Bronchial epithelial cell (primary cell): ENCODE data around the gene RPL10A. TPM values are rescaled to one million over a fixed set of nuclear protein-coding genes. Genes with fewer than 3 reads are reported as not detected.
"Not testable (repeated sequence)": the region's sequence is repeated elsewhere in the genome, so short reads cannot be mapped to it uniquely, and the experiment has no call there.

Experiments
- DNase-seq: peaks from one replicate; pipeline ENCODE4 v3.0.0-alpha.2; 2010; ENCODE audit warnings: low read depth
- FAIRE-seq: peaks from 2 replicates; lab custom pipeline; 2011; peaks lifted over from hg19 to GRCh38; lab: Jason Lieb, UNC
- H3K27me3 ChIP-seq: 2 replicates; pipeline ENCODE4 v1.5.1; 2011; ENCODE audit warnings: low read length; ENCODE audit not compliant: control insufficient read depth, insufficient read depth
- H3K36me3 ChIP-seq: 2 replicates; pipeline ENCODE4 v1.5.1; 2011; ENCODE audit warnings: low read length; ENCODE audit not compliant: control insufficient read depth, insufficient read depth
- H3K4me3 ChIP-seq: 2 replicates; pipeline ENCODE4 v1.5.1; 2011; ENCODE audit warnings: mild to moderate bottlenecking, low read depth, low read length, control low read depth
- CTCF ChIP-seq: IDR thresholded peaks from 2 replicates; pipeline ENCODE4 v1.5.1; 2011; ENCODE audit warnings: mild to moderate bottlenecking, moderate library complexity, low read length, control low read depth, inconsistent platforms; ENCODE audit not compliant: insufficient read depth, severe bottlenecking
- total RNA-seq: library from RNA; depleted of rRNA; stranded (reverse); fragments of >200 nt; gene quantifications from 2 replicates; pipeline ENCODE4 v1.2.1, GENCODE V29; 2014

The RPL10A gene
- total RNA-seq, 1 donor from 2014 or later = 1,892 TPM

GRCh38 chr6:35516712-35517111 is 48.5 kb downstream of the RPL10A start:
- H3K4me3 ChIP-seq = no peak overlapping the region
- H3K36me3 ChIP-seq = no peaks in the 10 kb centered on the region
- DNase-seq (no peak), FAIRE-seq (no peak)
- H3K27me3 ChIP-seq = peaks cover 3% of the 10 kb centered on the region
- no peak for TF ChIP-seq CTCF

GRCh38 chr6:35517978-35518377 is 49.8 kb downstream of the RPL10A start:
- H3K36me3 ChIP-seq, FAIRE-seq, DNase-seq, H3K27me3 ChIP-seq, H3K4me3 ChIP-seq: not testable (repeated sequence)

- no peaks in the 10 kb centered on the region for H3K36me3 ChIP-seq
- no peak for TF ChIP-seq CTCF
- no peak overlapping the region for H3K4me3 ChIP-seq
- H3K27me3 ChIP-seq = no peaks in the 10 kb centered on the region
- DNase-seq (no peak), FAIRE-seq (no peak)
These were observed 50.5 kb downstream of the RPL10A start for GRCh38 chr6:35518566-35519312.

- TF ChIP-seq CTCF = no peak
- Histone ChIP-seq H3K36me3 (no peaks in the 10 kb centered on the region), H3K27me3 (no peaks in the 10 kb centered on the region), H3K4me3 (no peak overlapping the region)
- FAIRE-seq (no peak), DNase-seq (peak; percentile 43)
These were observed 51.3 kb downstream of the RPL10A start for GRCh38 chr6:35519313-35520015.

Other genes starting within 250 kb of the RPL10A start
- gene ZNF76, start 208.7 kb upstream of the RPL10A start, total RNA-seq = 5.3 and 8.1 TPM in 2 replicates
- gene DEF6, start 170.6 kb upstream of the RPL10A start, total RNA-seq = 25.0 and 26.0 TPM in 2 replicates
- gene PPARD, start 125.8 kb upstream of the RPL10A start, total RNA-seq = 10.3 and 16.9 TPM in 2 replicates
- gene FANCE, start 16.1 kb upstream of the RPL10A start, total RNA-seq = 41.5 and 46.3 TPM in 2 replicates
- 5.3 and 7.6 TPM in 2 replicates for gene TEAD3, start 28.7 kb downstream of the RPL10A start, total RNA-seq
- under 0.01 TPM in 1 of 2 replicates, not detected in the other for gene TULP1, start 44.5 kb downstream of the RPL10A start, total RNA-seq
- gene FKBP5, start 220.5 kb downstream of the RPL10A start, total RNA-seq = 29.5 and 50.4 TPM in 2 replicates